ENCODE results near the gene PCBP3.
"Not testable (repeated sequence)": the region's sequence is repeated elsewhere in the genome, so short reads cannot be mapped to it uniquely, and the experiment has no call there.

The PCBP3 gene

GRCh38 chr21:45804809-45805313 lies 161.3 kb downstream of the PCBP3 start:
- TF ChIP-seq ZFX (IDR thresholded peaks at IDR 0.05; ENCODE audit: borderline replicate concordance): no peak
- TF ChIP-seq CTCF (IDR thresholded peaks at IDR 0.05): no peak
- H3K27ac ChIP-seq: no peak overlapping the region

GRCh38 chr21:45805321-45805720 lies 161.8 kb downstream of the PCBP3 start:
- TF ChIP-seq CTCF (IDR thresholded peaks at IDR 0.05) (no peak), ZFX (IDR thresholded peaks at IDR 0.05; ENCODE audit: borderline replicate concordance) (no peak)

GRCh38 chr21:45806042-45806441 lies 162.5 kb downstream of the PCBP3 start:
- H3K27ac ChIP-seq: no peak overlapping the region
- TF ChIP-seq ZFX (IDR thresholded peaks at IDR 0.05; ENCODE audit: borderline replicate concordance) (no peak), CTCF (IDR thresholded peaks at IDR 0.05) (no peak)

More at GRCh38 chr21:45805321-45805720, 161.8 kb downstream of the PCBP3 start:
- no peak overlapping the region for H3K27ac ChIP-seq

- H3K27ac ChIP-seq: not testable (repeated sequence)
Measured at GRCh38 chr21:45808663-45809062, 165.1 kb downstream of the PCBP3 start.

GRCh38 chr21:45809421-45809820 lies 165.9 kb downstream of the PCBP3 start:
- TF ChIP-seq CTCF (IDR thresholded peaks at IDR 0.05) (no peak), ZFX (IDR thresholded peaks at IDR 0.05; ENCODE audit: borderline replicate concordance) (no peak)

GRCh38 chr21:45811136-45811535 lies 167.6 kb downstream of the PCBP3 start:
- TF ChIP-seq ZFX (IDR thresholded peaks at IDR 0.05; ENCODE audit: borderline replicate concordance) (no peak), CTCF (IDR thresholded peaks at IDR 0.05) (no peak)
- no peak overlapping the region for H3K27ac ChIP-seq

More at GRCh38 chr21:45809421-45809820, 165.9 kb downstream of the PCBP3 start:
- no peak overlapping the region for H3K27ac ChIP-seq

GRCh38 chr21:45814210-45814940 lies 170.8 kb downstream of the PCBP3 start:
- not testable (repeated sequence) for H3K27ac ChIP-seq

- H3K27ac ChIP-seq: not testable (repeated sequence)
Measured at GRCh38 chr21:45815781-45816180, 172.3 kb downstream of the PCBP3 start.

GRCh38 chr21:45816794-45817193 lies 173.3 kb downstream of the PCBP3 start:
- no peak overlapping the region for H3K27ac ChIP-seq
- TF ChIP-seq ZFX (IDR thresholded peaks at IDR 0.05; ENCODE audit: borderline replicate concordance): no peak
- no peak for TF ChIP-seq CTCF (IDR thresholded peaks at IDR 0.05)

Measured in 22Rv1 (cell line).